Fibroblast of the conjunctiva (primary cell): ENCODE measurements around the gene SASH3.

Experiments
- DNase-seq: peaks from one replicate; pipeline ENCODE4 v3.0.0-alpha.2; 2010; ENCODE audit warnings: low read depth

The SASH3 gene

GRCh38 chrX:129783291-129783713 is 3.6 kb downstream of the SASH3 start:
- no peak for DNase-seq

GRCh38 chrX:129784371-129784770 is 4.6 kb downstream of the SASH3 start:
- DNase-seq, result no peak

GRCh38 chrX:129785160-129785947 is 5.6 kb downstream of the SASH3 start:
- no peak for DNase-seq

- DNase-seq, result no peak
Measured at GRCh38 chrX:129786210-129786651, 6.5 kb downstream of the SASH3 start.

GRCh38 chrX:129787336-129788055 is 7.7 kb downstream of the SASH3 start:
- no peak for DNase-seq

- DNase-seq, result no peak
Measured at GRCh38 chrX:129788527-129788926, 8.8 kb downstream of the SASH3 start.

GRCh38 chrX:129790146-129790545 is 10.4 kb downstream of the SASH3 start:
- no peak for DNase-seq

GRCh38 chrX:129790808-129791207 is 11.1 kb downstream of the SASH3 start:
- DNase-seq, result no peak

GRCh38 chrX:129791336-129791735 is 11.6 kb downstream of the SASH3 start:
- no peak for DNase-seq

- no peak for DNase-seq
Measured at GRCh38 chrX:129791961-129792570, 12.3 kb downstream of the SASH3 start.

GRCh38 chrX:129792586-129793291 is 13.0 kb downstream of the SASH3 start:
- DNase-seq, result no peak

- DNase-seq, result no peak
Measured at GRCh38 chrX:129793604-129794191, 13.9 kb downstream of the SASH3 start.

- no peak for DNase-seq
Measured at GRCh38 chrX:129795584-129795983, 15.8 kb downstream of the SASH3 start.

GRCh38 chrX:129797251-129797906 is 17.6 kb downstream of the SASH3 start:
- no peak for DNase-seq

- no peak for DNase-seq
Measured at GRCh38 chrX:129798456-129798855, 18.7 kb downstream of the SASH3 start.

GRCh38 chrX:129798888-129799287 is 19.1 kb downstream of the SASH3 start:
- DNase-seq, result no peak

GRCh38 chrX:129800186-129800585 is 20.4 kb downstream of the SASH3 start:
- DNase-seq, result no peak

- DNase-seq, result no peak
Measured at GRCh38 chrX:129802863-129803262, 23.1 kb downstream of the SASH3 start.

GRCh38 chrX:129804806-129805205 is 25.1 kb downstream of the SASH3 start:
- no peak for DNase-seq

- DNase-seq, result peak; percentile 22
Measured at GRCh38 chrX:129808158-129808828, 28.5 kb downstream of the SASH3 start.
